ENCODE measurements around the gene SHISAL1.
"Not testable (repeated sequence)": the region's sequence is repeated elsewhere in the genome, so short reads cannot be mapped to it uniquely, and the experiment has no call there.

The SHISAL1 gene

DNA sequence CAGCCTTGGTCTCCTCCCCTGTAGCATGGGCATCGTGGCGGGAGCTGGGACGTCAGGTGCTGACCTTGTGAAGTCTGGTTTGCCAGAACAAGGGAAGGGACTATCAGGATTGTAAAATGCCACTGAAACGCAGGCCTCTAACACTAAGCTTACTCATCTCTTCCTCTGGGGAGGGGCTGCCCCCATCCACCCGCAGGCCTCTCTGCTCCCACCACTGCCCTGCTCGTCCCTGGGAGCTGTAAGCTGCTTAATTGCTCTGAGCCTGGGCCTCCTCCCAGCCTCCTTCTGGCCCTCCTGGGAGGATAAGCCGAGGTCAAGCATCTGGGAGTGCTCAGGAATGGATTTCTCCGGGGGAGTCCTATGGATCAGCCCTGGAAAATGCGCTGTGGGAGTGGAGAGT, 8.4 kb downstream of the SHISAL1 start:
- no peak for DNase-seq (ENCODE audit: low read depth, low spot score)

DNA sequence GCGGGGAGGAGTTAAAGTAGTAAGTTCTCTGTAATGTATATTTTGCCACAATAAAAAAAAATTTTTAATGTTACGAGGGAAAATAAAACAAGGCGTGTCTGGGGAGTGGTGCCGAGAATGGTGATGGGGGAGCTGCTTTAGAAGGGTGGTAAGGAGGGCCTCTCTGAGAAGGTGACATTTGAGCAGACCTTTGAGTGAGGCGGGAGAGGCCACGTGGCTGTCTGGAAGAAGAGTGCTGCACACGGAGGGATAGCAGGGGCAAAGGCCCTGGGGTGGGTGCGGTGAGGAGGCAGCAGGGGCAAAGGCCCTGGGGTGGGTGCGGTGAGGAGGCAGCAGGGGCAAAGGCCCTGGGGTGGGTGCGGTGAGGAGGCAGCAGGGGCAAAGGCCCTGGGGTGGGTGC, 10.4 kb downstream of the SHISAL1 start:
- DNase-seq (ENCODE audit: low read depth, low spot score): not testable (repeated sequence)

DNA sequence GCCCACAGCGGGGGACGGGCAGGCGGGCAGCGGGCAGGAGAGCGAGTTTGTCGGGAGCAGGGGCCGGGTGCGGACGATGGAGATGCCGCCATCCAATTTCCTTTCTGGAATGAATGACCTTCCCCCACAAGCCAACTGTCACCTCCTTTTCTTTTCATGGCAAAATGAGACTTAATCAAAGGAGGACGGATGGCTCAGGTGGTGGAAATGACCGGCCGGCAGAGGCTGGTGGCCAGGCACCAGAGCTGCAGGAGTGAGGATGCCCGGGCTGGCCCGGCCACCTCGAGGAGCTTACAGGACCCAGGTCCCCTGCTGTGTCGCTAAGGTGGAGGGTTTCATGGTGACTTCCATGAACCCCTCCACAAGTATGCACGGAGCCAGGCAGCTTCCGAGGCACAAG, 11.7 kb downstream of the SHISAL1 start:
- no peak for DNase-seq (ENCODE audit: low read depth, low spot score)

DNA sequence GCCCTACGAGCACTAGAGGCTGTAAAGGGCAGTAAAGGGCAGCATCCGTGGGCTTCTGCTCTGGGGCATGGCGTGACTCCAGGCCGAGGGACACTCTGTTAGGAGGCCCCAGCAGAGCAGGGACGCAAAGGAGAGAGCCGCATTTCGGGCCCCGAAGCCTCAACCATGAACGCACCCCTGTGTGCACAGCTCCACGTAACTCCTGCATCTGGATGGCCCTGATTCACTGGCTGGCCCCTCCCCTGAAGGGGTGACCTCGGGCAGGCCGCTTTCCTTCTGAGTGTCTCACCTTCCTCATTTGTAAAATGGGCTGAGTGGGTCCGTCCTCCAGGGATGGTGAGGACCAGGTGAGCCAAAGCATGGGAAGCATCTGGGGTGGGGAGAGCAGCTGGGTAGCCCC, 13.6 kb downstream of the SHISAL1 start:
- no peak for DNase-seq (ENCODE audit: low read depth, low spot score)

DNA sequence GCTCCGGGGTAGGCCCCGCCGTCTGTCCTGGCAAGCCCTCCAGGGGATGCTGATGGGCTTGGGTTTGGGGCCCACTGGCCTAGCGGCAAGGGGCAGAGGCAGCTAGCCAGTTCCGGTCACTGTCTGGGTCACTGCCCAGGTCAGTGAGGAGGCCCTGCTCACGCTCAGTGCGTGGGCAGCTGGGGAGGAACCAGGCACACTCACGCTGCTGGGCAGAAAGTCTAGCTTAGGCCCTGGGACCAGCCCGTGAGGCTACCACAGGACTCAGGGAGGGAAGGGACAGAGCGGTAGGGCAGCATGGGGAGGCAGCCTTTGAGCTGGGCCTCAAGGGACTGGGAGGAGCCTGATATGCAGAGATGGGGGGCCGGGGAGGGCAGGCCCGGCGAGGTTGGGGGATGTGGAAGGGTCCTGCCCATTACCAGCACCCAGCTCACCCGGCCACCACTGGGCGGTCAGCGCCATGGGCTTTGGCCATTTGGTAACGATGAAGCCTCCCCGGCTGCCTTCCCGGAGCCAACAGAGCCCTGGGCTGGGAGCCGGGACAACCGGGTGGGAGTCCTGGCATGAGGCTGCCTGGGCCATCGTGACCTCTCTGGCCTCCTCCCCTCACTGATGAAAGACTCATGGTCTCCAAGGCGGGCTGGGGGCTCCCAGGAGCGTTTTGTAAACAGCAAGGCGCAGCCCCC, 14.2 kb downstream of the SHISAL1 start:
- DNase-seq (ENCODE audit: low read depth, low spot score): no peak

DNA sequence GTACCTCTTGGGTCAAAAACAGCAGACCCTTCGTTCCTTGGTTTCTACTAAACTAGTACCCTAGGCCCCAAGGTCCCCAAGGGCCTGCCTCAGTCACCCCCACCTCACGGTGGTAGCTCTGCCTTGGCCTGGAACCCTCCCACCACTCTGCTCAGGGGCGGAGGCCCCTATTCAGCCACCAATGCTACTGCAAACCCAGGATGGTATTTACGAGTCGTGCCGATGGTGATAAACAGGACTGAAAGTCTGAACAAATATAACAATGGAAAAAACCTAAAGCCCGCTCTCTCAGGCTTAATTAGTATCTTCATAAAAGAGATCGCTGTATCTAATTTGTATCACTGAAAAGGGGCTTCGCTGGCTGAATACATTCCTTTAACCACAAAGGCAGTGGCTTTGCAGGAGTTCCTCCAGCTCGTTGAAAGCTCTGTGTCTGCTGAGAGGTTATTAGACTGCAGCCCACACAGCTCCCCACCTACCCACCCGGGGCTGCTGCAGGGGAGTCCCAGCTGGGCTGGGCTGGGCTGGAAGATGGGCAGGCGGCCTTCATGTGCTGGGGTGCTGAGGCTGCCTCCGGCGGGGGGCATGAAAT, 15.2 kb downstream of the SHISAL1 start:
- DNase-seq (ENCODE audit: low read depth, low spot score): no peak

DNA sequence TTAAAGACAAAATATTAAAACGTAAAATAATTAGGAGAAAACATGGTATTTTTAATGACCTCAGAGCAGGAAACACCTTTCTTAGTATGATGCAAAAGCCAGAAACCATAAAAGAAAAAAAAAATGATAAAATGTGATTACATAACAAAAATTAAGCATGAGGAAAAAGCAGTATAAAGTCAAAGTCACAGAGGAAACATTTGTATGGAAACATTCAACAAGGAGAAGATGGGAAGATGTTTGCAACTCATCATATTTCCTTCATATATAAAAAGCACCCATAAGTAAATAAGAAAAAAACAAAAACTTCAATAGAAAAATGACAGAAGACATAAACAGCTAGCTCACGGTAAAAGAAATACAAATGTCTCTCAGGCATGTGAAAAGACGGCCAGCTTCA, 17.3 kb downstream of the SHISAL1 start:
- DNase-seq (ENCODE audit: low read depth, low spot score): no peak

DNA sequence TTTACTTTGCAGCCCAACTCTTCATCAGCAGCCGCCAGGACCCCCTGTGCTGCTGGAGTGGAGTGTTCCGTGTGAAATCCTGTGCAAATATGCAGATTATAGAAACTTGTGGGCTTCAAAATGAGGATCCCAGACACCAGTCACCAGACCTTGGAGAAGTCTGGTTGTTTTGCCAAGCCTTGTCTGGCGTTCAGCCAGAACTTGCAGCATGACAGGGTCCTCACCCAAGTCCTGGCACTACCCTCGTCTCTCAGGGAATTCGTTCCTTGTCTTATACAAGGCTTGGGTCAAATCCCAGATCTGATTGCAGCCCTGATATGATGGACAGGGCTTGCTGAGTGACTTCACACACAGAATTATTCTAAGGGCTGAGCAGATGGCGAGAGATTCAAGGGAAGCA, 18.9 kb downstream of the SHISAL1 start:
- DNase-seq (ENCODE audit: low read depth, low spot score): no peak

DNA sequence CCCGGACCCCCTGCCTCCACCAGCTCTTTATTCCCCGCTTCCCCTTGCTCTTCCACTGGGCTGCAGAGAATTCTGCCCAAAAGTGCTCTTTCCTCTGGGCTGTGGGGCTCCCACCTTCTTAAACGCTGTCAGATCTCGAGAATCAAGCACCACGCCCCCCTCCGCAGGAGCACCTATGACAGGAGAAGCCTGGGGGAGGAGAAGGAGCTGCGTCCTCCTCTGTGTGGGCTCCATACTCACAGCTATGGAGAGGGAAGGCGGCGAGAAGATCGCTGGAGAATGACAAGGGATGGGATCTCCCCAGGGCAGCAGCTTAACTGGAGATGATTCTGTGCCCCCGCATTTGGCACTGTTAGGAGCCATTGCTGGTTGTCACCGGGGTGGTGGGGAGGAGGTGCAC, 19.7 kb downstream of the SHISAL1 start:
- DNase-seq (ENCODE audit: low read depth, low spot score): no peak

DNA sequence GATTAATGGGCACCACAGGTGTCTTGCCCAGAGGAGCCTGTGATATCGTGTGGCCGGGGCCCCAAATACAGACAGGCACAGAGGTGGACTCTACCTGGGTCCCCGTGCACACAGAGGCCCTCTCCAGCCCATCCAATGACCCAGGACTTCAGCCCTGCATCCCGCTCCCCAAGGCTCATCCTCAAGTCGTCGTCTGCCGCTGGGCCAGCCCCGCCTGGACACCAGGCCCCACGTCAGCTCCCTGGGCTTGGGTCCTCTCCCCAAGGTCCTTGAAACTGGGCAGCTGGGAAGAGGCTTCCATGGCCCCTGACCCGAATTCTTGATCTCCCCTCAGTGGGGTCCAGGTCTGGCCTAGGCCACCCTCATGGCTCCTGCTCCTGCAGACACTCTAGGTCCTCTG, 20.2 kb downstream of the SHISAL1 start:
- DNase-seq (ENCODE audit: low read depth, low spot score): no peak

DNA sequence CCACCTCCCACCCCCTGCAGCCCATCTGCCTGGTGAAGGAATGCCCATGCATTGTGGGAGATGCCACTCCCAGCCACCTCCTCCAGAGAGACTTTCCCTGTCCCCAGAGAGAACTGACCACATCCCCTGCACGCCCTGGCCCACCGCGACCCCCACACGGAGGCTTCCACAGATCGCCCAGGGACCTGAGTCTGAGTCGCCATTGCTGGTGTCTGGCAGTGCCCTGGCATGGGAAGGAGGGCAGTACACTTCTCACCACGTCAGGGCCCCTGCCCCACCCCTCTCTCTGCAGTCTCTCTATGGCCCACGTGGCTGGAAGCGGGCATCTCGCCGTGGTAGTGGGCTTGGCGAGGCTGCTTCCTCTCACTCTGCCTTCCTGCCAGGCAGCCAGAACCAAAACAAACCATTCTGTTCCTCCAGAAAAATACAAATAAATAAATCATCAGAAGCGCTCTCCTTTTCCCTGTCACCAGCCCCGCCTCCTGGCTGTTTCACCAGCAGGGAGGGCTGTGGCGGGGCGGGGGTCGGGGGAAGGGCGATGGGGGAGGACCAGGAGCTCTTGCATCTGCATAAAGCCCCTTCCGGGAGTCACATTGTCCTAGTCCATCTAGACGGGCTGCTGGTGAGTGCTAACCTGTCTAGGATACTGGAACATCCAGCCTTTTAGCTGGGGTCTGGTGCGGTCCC, 20.9 kb downstream of the SHISAL1 start:
- no peak for DNase-seq (ENCODE audit: low read depth, low spot score)

DNA sequence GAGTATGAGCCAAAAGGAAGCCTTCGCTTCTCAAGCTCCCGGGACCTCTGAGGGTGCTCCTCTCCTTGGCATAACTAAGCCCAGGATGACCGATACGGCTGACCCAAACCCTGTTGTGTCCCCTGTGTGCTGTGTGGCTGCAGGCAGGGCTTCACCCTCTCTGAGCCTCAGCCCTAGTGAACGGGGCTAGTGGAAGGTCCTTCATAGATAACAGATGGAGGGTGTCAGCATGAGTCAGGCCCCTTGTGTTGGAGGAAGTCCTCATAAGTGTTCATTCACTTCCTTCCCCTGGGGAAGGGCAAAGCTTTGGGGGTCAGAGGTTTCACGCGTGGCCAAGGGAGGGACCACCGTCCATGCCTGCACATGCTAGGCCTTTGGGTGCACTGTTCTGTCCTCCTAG, 21.5 kb downstream of the SHISAL1 start:
- DNase-seq (ENCODE audit: low read depth, low spot score): no peak

DNA sequence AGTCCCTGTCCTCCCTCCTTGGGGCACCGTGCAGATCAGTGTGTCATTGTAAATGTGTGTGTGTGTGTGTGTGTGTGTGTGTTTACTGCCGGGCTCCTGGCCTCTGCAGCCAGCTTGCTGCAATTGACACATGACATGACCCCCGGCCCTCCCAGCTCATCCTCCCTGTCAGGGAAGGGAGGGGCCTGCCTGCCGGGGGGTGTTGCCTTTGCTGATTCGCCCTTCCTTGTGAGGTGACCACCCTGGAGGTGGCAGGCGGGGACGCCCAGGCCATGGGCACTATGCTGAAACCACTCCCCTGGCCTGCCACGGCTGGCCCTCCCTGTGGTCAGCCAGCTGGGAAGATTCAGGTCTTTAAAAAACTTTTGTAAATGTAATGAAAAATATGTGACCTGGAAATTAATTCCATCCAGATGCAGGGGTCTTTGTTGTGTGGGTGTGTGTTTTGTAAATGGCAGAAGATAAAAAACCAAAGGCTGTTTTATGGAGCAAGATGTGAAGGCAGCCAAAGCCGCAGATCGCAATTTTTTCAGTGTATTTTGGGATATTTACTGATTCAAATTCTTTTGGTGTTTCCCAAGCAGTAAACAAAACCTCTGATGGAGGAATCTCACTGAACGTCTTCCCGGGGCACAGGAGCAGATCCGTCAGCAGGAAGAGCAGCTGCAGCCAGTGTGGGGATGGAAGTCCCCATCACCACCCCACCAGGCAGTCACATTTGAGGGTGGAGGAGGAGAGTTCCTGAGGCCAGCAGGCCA, 23.2 kb downstream of the SHISAL1 start:
- DNase-seq (ENCODE audit: low read depth, low spot score): no peak

DNA sequence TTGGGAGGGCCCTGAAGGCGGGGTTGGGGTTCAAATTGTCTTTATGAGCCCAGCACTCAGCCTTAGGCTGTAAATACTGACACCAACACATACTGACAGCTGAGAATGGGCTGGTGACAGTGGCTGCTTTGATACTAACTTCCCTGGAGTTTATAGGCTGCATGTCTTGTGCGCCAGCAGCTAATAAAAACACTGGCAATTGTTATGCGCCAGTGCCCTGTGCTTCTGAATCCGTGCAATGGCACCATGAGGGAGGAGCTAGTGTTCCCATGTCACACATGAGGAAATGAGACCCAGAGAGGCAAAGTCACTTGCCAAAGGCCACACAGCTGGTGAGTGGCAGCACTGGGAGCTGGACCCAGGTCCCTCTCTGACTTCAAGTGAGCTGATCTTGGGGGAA, 23.8 kb downstream of the SHISAL1 start:
- no peak for DNase-seq (ENCODE audit: low read depth, low spot score)

DNA sequence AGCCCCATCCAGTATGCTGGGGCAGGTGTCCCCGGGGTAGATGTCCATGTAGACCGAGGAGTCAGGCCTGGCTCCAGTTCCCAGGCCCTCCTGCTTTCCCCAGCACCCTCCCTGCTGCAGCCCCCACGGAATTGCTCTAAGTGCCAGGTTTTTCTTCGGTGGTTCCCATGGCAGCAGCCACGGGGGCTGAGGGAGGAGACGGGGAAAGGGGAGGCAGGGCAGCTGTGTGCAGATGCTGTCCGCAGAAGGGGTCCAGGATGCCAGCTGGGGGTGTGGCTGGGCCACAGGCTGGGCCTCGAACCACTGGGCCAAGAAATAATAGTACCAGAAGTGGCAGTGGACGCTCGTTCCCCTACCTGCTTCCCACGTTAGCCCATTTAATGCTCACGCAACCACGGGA, 25.0 kb downstream of the SHISAL1 start:
- no peak for DNase-seq (ENCODE audit: low read depth, low spot score)

DNA sequence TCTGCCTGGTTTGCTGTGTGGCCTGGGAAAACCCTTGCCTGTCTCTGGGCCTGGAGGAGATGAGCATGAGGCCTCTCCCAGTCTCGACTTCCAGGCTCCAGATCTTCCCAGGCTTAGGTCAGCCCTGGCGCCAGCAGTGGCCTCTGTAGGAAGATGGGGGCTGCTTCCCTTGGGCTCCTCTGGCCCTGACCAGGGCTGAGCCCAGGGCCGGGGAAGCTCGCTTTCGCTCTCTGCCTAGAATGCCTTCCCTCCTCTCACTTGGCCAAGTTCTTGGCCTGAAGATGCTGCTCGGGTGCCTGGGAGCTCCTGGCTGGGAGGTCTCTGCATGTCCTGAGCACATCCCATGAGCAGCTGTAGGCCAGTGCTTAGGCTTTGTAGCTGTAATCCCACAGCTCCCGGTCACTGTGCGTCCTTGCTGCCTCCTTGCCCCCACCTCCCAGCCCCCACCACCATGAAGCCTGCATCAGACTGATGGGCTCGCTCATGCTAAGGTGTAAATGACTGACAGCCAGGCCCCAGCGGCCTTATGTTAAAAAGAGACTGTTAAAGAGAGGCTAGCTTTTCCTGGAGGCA, 25.5 kb downstream of the SHISAL1 start:
- no peak for DNase-seq (ENCODE audit: low read depth, low spot score)

DNA sequence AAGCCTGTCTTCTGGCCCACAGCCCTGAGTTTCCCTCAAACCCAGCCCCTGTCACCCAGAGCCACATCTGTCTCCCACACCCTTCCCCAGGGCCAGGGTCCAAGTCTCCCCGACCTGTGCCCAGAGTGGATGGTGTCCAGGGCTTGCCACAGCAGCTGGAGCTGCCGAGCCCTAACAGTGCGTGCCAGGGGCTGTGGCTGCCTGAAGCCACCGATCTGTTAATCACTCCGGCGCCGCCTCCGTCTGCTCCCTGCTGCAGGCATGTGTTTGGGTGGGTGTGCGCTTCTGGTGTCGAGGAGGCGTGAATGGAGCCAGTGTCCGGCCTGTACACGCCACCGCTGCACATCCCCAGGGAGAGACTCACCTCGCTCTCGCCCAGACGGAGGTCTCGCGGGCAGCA, 26.1 kb downstream of the SHISAL1 start:
- DNase-seq (ENCODE audit: low read depth, low spot score): no peak

DNA sequence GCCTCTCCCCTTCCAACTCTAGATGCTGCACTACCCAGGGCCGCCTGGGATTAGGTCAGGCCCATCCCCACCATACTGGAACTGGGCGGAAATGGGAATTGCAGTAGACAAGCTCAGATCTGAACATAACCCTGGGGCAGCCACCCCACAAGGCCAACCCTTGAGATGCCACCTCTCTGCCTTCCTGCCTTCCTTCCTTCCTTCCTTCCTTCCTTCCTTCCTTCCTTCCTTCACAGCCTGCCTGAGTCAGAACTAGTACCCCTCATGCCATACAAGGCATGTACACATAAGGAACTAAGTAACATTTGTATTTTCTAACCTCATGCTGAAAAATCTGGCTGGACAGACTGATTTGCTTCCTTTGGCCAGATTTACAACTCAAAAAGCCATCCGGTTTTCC, 28.0 kb downstream of the SHISAL1 start:
- DNase-seq (ENCODE audit: low read depth, low spot score): no peak

DNA sequence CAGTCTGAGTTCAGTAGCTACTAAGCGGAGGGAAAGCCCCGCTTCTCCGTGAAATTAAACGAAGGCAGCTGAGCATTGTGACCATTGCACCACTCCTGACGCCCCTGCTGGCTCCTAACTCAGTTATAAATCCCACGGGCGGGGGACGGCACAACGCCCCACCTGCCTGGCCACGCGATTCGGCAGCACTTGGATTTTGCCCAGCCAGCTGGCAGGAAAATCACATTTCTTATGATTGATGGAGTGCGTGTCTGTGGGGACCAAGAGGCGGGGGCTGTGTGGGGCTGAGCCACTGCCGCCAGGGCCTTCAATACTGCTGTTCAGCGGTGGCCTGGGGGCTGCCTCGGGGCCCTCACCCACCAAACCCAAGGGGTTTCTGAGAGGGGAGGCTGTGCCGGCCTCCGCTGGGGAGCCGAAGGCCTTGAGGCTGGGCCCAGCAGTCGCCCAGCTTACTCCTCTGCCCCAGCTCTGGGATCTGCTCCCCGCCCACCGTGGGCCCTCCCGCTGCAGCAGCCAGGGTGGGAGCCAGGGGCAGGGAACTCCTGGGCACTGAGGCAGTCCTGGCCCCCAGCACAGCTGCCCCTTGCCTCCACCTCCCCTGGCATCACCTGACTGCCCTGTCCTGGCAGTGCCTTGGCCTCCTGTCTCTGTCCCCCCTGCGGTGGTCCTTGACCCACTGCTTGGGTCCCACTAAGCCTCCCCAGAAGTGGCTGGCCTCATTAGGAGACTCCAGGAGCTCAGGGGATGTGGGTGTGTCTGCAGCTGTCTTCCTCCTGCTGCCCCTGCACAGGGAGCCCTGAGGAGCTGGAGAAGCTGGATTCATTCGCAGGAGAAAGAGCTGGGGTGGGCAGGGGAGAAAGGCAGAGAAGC, 30.7 kb downstream of the SHISAL1 start:
- DNase-seq (ENCODE audit: low read depth, low spot score): no peak

DNA sequence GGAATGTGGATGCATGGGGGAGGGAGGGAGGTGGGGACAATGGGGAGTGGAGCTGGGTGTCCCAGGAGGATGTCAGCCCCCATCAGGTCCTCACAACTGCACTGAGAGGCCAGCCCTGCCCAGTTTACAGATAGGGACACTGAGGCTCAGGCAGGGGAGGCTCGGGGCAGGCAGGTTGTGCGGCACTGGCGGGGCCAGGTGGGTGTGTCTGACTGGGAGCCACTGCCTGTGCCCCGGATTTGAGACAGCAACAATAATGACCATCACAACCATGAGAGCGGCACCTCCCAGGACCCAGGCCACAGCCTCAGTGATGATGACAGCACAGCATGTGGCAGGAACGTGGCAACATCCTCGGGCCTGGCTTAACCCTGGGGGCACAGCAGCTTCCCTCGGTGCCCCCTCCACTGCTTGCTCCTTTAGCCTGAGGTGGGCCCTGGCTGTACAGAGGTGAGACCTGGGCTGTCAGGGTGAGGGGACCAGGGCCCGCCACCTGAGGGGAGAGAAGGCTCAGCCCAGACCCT, 32.0 kb downstream of the SHISAL1 start:
- DNase-seq (ENCODE audit: low read depth, low spot score): no peak

DNA sequence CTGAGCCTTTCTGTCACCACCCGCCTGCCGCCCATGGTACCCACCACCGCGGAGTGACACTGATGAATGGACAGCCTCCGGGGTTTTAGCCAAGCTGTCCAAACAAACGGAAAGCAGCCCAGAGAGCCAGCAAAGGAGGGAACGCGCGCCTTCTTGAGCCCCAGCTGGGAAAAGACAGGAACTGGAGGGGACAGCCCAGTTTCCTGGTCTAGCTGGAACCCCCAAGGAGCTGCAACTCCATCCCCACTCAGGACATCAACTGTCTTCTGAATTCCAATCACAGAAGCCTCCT, 33.7 kb downstream of the SHISAL1 start:
- DNase-seq (ENCODE audit: low read depth, low spot score): no peak
